Kidney epithelial cell (primary cell): Measurements from ENCODE around the gene MACROH2A1. TPM values are rescaled to one million over a fixed set of nuclear protein-coding genes. Genes with fewer than 3 reads are reported as not detected.

Experiments
- DNase-seq: peaks from one replicate; pipeline ENCODE4 v3.0.0-alpha.2; 2010; ENCODE audit warnings: low read depth
- H3K27me3 ChIP-seq: 2 replicates; pipeline ENCODE4 v1.6.0; 2011; ENCODE audit warnings: low read length; ENCODE audit not compliant: control insufficient read depth, insufficient read depth
- H3K36me3 ChIP-seq: 2 replicates; pipeline ENCODE4 v1.5.1; 2011; ENCODE audit warnings: low read length; ENCODE audit not compliant: control insufficient read depth, insufficient read depth
- H3K4me3 ChIP-seq: 2 replicates; pipeline ENCODE4 v1.5.1; 2011; ENCODE audit warnings: low read depth, mild to moderate bottlenecking, control low read depth, low read length
- CTCF ChIP-seq: IDR thresholded peaks from 2 replicates; pipeline ENCODE4 v1.5.1; 2011; ENCODE audit warnings: mild to moderate bottlenecking, moderate library complexity, low read length, control low read depth, inconsistent platforms; ENCODE audit not compliant: insufficient read depth, poor library complexity, severe bottlenecking
- total RNA-seq: library from RNA; depleted of rRNA; stranded (reverse); fragments of >200 nt; gene quantifications from 2 replicates; pipeline ENCODE4 v1.2.3, GENCODE V29; 2015

Gene MACROH2A1
- total RNA-seq, 1 donor from 2014 or later: 298 TPM

DNA sequence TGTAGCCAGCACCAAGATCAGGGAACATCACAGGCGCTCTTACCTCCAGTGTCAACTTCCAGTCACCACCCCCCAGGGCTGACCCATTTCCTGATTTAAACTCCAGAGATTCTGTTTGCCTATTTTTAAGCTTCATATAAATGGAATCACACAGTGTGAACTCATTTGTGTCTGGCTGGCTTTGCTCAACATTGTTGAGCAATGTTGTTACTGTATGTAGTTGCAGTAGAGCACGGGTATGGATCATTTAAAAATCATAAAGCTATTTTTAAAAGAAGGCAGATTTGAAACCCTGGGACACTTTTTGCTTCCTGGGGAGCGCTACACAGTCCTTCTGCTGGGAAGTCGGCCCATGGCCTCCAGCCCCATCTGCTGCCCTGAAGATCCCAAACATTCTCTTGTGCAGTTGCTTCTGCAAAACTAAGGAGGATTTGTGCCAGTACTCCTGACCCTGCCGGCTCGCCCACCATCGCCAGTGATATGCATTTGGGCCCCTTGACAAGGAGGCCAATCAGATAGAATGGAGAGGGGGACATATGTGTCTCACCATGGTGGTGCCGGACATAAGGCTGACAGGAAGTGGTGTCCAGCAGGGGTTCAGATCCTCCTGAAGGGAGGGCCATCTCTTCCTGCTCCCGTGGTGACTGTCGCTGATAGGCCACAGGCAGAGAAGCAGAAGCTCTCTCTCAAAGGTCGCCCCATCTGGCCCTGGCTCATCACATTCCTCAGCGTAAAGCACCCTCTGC, 34.8 kb upstream of the MACROH2A1 start:
- no peaks in the 10 kb centered on the region for H3K36me3 ChIP-seq
- DNase-seq: no peak
- no peak for TF ChIP-seq CTCF
- peaks cover 23% of the 10 kb centered on the region for H3K27me3 ChIP-seq
- H3K4me3 ChIP-seq: no peak overlapping the region

DNA sequence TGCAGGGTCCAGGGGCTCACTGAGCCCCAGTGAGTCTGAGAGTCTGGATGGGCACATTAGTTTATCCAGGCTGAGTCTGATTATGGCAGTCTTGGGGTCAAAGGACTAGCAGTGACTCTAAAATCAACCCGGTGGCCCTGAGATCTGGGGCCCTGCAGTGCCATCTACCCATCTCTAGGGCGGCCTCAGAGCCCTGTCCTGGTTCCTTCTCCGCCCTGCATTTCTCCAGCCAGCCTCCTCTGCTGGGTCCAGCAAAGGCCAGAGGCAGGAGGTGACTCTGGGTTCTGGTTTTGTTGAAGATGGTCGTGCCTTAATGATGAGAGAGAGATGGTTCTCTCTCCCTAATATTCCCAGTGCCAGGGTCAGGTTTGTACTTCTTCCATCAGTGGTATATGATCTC, 33.1 kb upstream of the MACROH2A1 start:
- no peak for TF ChIP-seq CTCF
- H3K4me3 ChIP-seq: no peak overlapping the region
- H3K36me3 ChIP-seq: no peaks in the 10 kb centered on the region
- peaks cover 23% of the 10 kb centered on the region for H3K27me3 ChIP-seq
- DNase-seq: no peak

DNA sequence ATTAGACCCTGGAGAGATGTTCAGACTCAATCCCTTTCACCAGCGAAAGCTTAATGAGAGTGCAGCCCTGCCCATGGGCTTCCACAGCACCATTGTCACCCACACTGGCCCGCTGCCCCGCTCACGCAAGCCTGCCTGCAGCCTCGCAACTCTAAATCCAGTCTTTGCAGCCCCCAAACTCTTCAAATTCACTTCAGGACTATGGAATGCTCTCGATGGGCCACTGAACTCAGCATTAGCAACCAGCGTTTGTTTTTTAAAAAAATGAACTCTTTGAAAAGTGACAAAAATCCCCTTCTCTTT, 31.1 kb upstream of the MACROH2A1 start:
- no peak for TF ChIP-seq CTCF
- DNase-seq: no peak

DNA sequence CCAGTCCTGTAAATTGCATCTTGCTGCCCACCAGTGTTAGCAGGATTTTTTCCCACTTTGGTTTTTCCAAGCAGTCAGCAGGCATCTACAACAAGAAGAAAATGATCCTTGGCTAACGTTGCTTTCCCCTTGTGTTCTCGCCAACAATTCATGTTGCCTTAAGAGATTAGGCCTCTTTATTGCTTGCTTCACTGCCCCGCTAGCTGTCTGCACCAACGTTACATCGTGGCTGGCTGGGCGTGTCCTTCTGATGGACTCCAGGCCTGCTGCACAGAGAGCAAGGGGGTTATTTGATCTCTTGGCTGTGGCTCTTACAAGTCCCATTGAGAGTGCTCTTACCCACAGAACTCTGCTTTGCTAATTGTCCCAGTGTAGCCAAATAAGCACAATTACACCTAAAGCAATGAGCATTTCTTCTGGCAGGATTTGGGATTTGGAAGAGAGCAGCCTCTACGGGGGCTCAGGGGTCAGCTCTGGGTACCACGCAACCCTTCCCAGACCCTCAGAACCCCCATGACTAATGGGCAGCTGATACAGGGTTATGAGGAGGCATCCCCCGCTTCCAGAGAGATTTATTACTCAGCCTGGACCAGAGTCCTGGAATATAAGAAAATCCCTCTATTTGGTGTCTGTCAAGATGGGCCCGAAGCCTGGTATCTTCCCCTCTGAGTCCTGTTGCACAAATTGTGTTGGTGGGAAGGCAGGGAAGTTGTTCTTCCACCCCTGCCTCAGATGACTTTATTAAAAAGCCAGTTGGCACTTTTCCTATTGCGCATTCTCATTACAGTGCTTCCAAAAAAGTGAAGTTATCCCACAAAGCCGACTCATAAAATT, 30.5 kb upstream of the MACROH2A1 start:
- no peak overlapping the region for H3K4me3 ChIP-seq
- peaks cover 9% of the 10 kb centered on the region for H3K27me3 ChIP-seq
- no peak for DNase-seq
- TF ChIP-seq CTCF: no peak
- H3K36me3 ChIP-seq: no peaks in the 10 kb centered on the region

More for the DNA sequence above, 31.1 kb upstream of the MACROH2A1 start:
- peaks cover 14% of the 10 kb centered on the region for H3K27me3 ChIP-seq
- H3K36me3 ChIP-seq: no peaks in the 10 kb centered on the region
- H3K4me3 ChIP-seq: no peak overlapping the region

GRCh38 chr5:135428586-135428985, 29.6 kb upstream of the MACROH2A1 start:
- Histone ChIP-seq H3K36me3 (no peaks in the 10 kb centered on the region), H3K27me3 (peaks cover 3% of the 10 kb centered on the region), H3K4me3 (no peak overlapping the region)
- no peak for TF ChIP-seq CTCF
- no peak for DNase-seq
